HL-60 (cell line): ENCODE results near the gene MAP2K6.

Experiments used
- CTCF ChIP-seq: IDR thresholded peaks from one replicate; pipeline ENCODE4 v1.5.1; 2011; ENCODE audit warnings: low read length, control low read depth, inconsistent platforms; ENCODE audit not compliant: insufficient read depth
- TF ChIP-seq, protein P1 (sequence below): IDR thresholded peaks from 2 replicates; pipeline ENCODE4 v1.6.1; 2012; ENCODE audit warnings: low read depth; ENCODE audit not compliant: insufficient replicate concordance

- no peak for TF ChIP-seq CTCF
- TF ChIP-seq, protein P1, sequence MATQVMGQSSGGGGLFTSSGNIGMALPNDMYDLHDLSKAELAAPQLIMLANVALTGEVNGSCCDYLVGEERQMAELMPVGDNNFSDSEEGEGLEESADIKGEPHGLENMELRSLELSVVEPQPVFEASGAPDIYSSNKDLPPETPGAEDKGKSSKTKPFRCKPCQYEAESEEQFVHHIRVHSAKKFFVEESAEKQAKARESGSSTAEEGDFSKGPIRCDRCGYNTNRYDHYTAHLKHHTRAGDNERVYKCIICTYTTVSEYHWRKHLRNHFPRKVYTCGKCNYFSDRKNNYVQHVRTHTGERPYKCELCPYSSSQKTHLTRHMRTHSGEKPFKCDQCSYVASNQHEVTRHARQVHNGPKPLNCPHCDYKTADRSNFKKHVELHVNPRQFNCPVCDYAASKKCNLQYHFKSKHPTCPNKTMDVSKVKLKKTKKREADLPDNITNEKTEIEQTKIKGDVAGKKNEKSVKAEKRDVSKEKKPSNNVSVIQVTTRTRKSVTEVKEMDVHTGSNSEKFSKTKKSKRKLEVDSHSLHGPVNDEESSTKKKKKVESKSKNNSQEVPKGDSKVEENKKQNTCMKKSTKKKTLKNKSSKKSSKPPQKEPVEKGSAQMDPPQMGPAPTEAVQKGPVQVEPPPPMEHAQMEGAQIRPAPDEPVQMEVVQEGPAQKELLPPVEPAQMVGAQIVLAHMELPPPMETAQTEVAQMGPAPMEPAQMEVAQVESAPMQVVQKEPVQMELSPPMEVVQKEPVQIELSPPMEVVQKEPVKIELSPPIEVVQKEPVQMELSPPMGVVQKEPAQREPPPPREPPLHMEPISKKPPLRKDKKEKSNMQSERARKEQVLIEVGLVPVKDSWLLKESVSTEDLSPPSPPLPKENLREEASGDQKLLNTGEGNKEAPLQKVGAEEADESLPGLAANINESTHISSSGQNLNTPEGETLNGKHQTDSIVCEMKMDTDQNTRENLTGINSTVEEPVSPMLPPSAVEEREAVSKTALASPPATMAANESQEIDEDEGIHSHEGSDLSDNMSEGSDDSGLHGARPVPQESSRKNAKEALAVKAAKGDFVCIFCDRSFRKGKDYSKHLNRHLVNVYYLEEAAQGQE: no peak
Observed at GRCh38 chr17:69508814-69509213, 94.3 kb downstream of the MAP2K6 start.
